IMR-90 (cell line): ENCODE measurements around the gene FMN1. TPM values are rescaled to one million over a fixed set of nuclear protein-coding genes. Genes with fewer than 3 reads are reported as not detected.

Source experiments
- ATAC-seq: fragments of 200-7000 bp; cut with Tn5 transposase; 2 replicates; pipeline ENCODE4 v1.9.1; 2020; ENCODE audit warnings: low read depth, mild to moderate bottlenecking, moderate library complexity
- BruUV-seq: library from RNA; stranded (reverse); fragments of 400-500 nt; replicated peaks from 2 replicates; lab custom pipeline; 2021; lab: Mats Ljungman, UMichigan
- CTCF ChIA-PET: fragments of 300-600 bp; formaldehyde crosslinking; extraction: SDS; loops from one replicate; lab custom pipeline; 2021; ENCODE audit warnings: antibody characterized with exemption; lab: Yijun Ruan, JAX
- POLR2A ChIA-PET: fragments of 300-600 bp; sonication (Branson Sonifier 250); formaldehyde crosslinking; loops from one replicate; lab custom pipeline; 2022; ENCODE audit warnings: antibody characterized with exemption; ENCODE audit not compliant: unreplicated experiment; lab: Charles Lee
- DNase-seq: peaks from one replicate; pipeline ENCODE4 v3.0.0; 2013
- H2AFZ ChIP-seq: replicated peaks from 2 replicates; pipeline ENCODE3; 2013; ENCODE audit warnings: low read length, mild to moderate bottlenecking; ENCODE audit not compliant: poor library complexity
- H2AK5ac ChIP-seq: 2 replicates; pipeline ENCODE4 v1.6.1; 2013; ENCODE audit warnings: low read depth, low read length, inconsistent platforms
- H2AK9ac ChIP-seq: replicated peaks from 2 replicates; pipeline ENCODE3; 2013; ENCODE audit warnings: mild to moderate bottlenecking, low read depth, low read length, moderate library complexity; ENCODE audit not compliant: poor library complexity
- H2BK120ac ChIP-seq: 2 replicates; pipeline ENCODE4 v1.6.1; 2013; ENCODE audit warnings: low read depth, low read length, inconsistent platforms
- H2BK15ac ChIP-seq: 3 replicates; pipeline ENCODE4 v1.6.1; 2013; ENCODE audit warnings: low read depth, low read length, inconsistent platforms
- H2BK20ac ChIP-seq: 2 replicates; pipeline ENCODE4 v1.6.1; 2013; ENCODE audit warnings: low read depth, mild to moderate bottlenecking, inconsistent platforms, low read length, moderate library complexity
- H2BK5ac ChIP-seq: 2 replicates; pipeline ENCODE4 v1.6.1; 2013; ENCODE audit warnings: mild to moderate bottlenecking, low read depth, low read length, inconsistent platforms; ENCODE audit not compliant: poor library complexity, severe bottlenecking
- H3K14ac ChIP-seq: replicated peaks from 2 replicates; pipeline ENCODE4 v1.6.1; 2013; ENCODE audit warnings: low read depth, low read length, inconsistent platforms
- H3K18ac ChIP-seq: 2 replicates; pipeline ENCODE4 v1.6.1; 2013; ENCODE audit warnings: low read depth, low read length, control low read depth
- H3K23ac ChIP-seq: 2 replicates; pipeline ENCODE4 v1.6.1; 2013; ENCODE audit warnings: low read depth, low read length, inconsistent platforms
- H3K27ac ChIP-seq: 2 replicates; pipeline ENCODE4 v1.5.1; 2013; ENCODE audit warnings: mild to moderate bottlenecking, control low read depth, low read length; ENCODE audit not compliant: insufficient read depth
- H3K27me3 ChIP-seq: 2 replicates; pipeline ENCODE4 v1.6.1; 2013; ENCODE audit warnings: low read length; ENCODE audit not compliant: control insufficient read depth, insufficient read depth
- H3K36me3 ChIP-seq: 2 replicates; pipeline ENCODE4 v1.6.1; 2013; ENCODE audit warnings: low read length, mixed read lengths; ENCODE audit not compliant: control insufficient read depth, insufficient read depth
- H3K4ac ChIP-seq: 2 replicates; pipeline ENCODE4 v1.6.1; 2013; ENCODE audit warnings: low read depth, low read length, inconsistent platforms
- H3K4me1 ChIP-seq: 2 replicates; pipeline ENCODE4 v1.6.1; 2013; ENCODE audit warnings: low read length, mixed read lengths; ENCODE audit not compliant: control insufficient read depth, insufficient read depth
- H3K4me2 ChIP-seq: 2 replicates; pipeline ENCODE4 v1.6.1; 2013; ENCODE audit warnings: low read depth, mild to moderate bottlenecking, control low read depth, low read length, moderate library complexity
- H3K4me3 ChIP-seq: 2 replicates; pipeline ENCODE4 v1.5.1; 2013; ENCODE audit warnings: low read depth, mild to moderate bottlenecking, control low read depth, low read length, moderate library complexity; ENCODE audit not compliant: insufficient read depth
- H3K56ac ChIP-seq: 2 replicates; pipeline ENCODE4 v1.6.1; 2013; ENCODE audit warnings: low read length, inconsistent platforms; ENCODE audit not compliant: insufficient read depth; ENCODE audit errors: extremely low read depth
- H3K79me1 ChIP-seq, 2 experiments: 2 replicates each; pipeline ENCODE4 v1.6.1; 2013; ENCODE audit warnings: low read length in 2 of 2, inconsistent platforms in 1 of 2, low read depth in 1 of 2
- H3K9ac ChIP-seq: 2 replicates; pipeline ENCODE4 v1.6.1; 2013; ENCODE audit warnings: low read depth, low read length, control low read depth
- H3K9me1 ChIP-seq: 2 replicates; pipeline ENCODE4 v1.6.1; 2013; ENCODE audit warnings: low read length, inconsistent platforms; ENCODE audit not compliant: insufficient read depth
- H3K9me3 ChIP-seq: 2 replicates; pipeline ENCODE4 v1.6.1; 2013; ENCODE audit warnings: low read length; ENCODE audit not compliant: control insufficient read depth, insufficient read depth
- H4K20me1 ChIP-seq: 2 replicates; pipeline ENCODE4 v1.6.1; 2013; ENCODE audit warnings: low read length, inconsistent platforms; ENCODE audit not compliant: insufficient read depth
- H4K5ac ChIP-seq: 2 replicates; pipeline ENCODE4 v1.6.1; 2013; ENCODE audit warnings: mild to moderate bottlenecking, low read depth, low read length, control low read depth
- H4K8ac ChIP-seq, 2 experiments: 2 replicates each; pipeline ENCODE4 v1.6.1; 2013; ENCODE audit warnings: low read depth in 2 of 2, low read length in 2 of 2, control low read depth in 1 of 2, inconsistent platforms in 1 of 2
- H4K91ac ChIP-seq: 2 replicates; pipeline ENCODE4 v1.6.1; 2013; ENCODE audit warnings: low read depth, low read length, inconsistent platforms; ENCODE audit not compliant: insufficient read depth
- CTCF ChIP-seq: conservative IDR thresholded peaks from 2 replicates; pipeline ENCODE4 v1.5.1; 2012; ENCODE audit warnings: mild to moderate bottlenecking, low read depth, low read length, improper control_type of control experiment
- MAFK ChIP-seq: IDR thresholded peaks from 2 replicates; pipeline ENCODE4 v1.6.1; 2012; ENCODE audit warnings: low read depth, low read length, improper control_type of control experiment
- MAZ ChIP-seq: IDR thresholded peaks from 2 replicates; pipeline ENCODE4 v1.6.1; 2012; ENCODE audit warnings: low read depth, mild to moderate bottlenecking, low read length, improper control_type of control experiment, moderate library complexity, borderline replicate concordance
- MXI1 ChIP-seq: IDR thresholded peaks from 2 replicates; pipeline ENCODE4 v1.6.1; 2012; ENCODE audit warnings: low read depth, mild to moderate bottlenecking, low read length, moderate library complexity, borderline replicate concordance
- POLR2A ChIP-seq: IDR thresholded peaks from 2 replicates; pipeline ENCODE4 v1.6.1; 2012; ENCODE audit warnings: mild to moderate bottlenecking, low read depth, low read length
- RCOR1 ChIP-seq: IDR thresholded peaks from 2 replicates; pipeline ENCODE4 v1.6.1; 2012; ENCODE audit warnings: mild to moderate bottlenecking, low read length, improper control_type of control experiment; ENCODE audit not compliant: insufficient replicate concordance
- WGBS, 2 experiments: methylation state at CpG; one replicate each; pipeline versions ENCODE4 v1.1.5 to v1.1.7; 2013; ENCODE audit warnings: missing lambda C conversion rate in 2 of 2; ENCODE audit not compliant: insufficient read length in 1 of 2; ENCODE audit errors: extremely low coverage in 2 of 2; 5-methylcytosine and 5-hydroxymethylcytosine counted together
- dilution Hi-C: fragments of 300-500 bp; cut with HindIII; formaldehyde crosslinking; loops from one replicate; pipeline ENCODE4 v1.14.3; 2018; ENCODE audit warnings: low sequenced_read_pairs; ENCODE audit not compliant: unreplicated experiment
- in situ Hi-C: fragments of 300-500 bp; cut with MboI; formaldehyde crosslinking; loops from 3 replicates; pipeline ENCODE4 v1.14.3; 2019; ENCODE audit warnings: low sequenced_read_pairs, inconsistent platforms, mixed read lengths
- intact Hi-C: fragments of 100-400 bp; cut with micrococcal nuclease; formaldehyde crosslinking; loops from 2 replicates; pipeline ENCODE4 v1.10.0; 2022
- polyA plus RNA-seq, 3 experiments: library from polyadenylated mRNA; depleted of rRNA; stranded (reverse); fragments of >200 nt; gene quantifications; 2 replicates each; pipeline ENCODE4 v1.2.3, GENCODE V29; 2012; ENCODE audit warnings: low replicate concordance in 1 of 3
- total RNA-seq: library from RNA; depleted of rRNA; stranded (reverse); fragments of >200 nt; gene quantifications from 2 replicates; pipeline ENCODE4 v1.2.3, GENCODE V29; 2012

FMN1 gene
- total and polyA plus RNA-seq, 2 of the 4 experiments (the other 2 are of a cell fraction) = 7.3 to 17.6 TPM

GRCh38 chr15:32946210-32946609 lies 248.3 kb downstream of the FMN1 start:
- Histone ChIP-seq H3K23ac (peak overlapping the region; percentile 64; the same call in 1 of the 2 replicates), H4K91ac (peak overlapping the region; percentile 58; the same call in 1 of the 2 replicates), H3K4me3 (no peak overlapping the region), H2BK20ac (peak overlapping the region; percentile 48), H2AK9ac (no peak overlapping the region), H3K27me3 (no peaks in the 10 kb centered on the region), H4K8ac (peak overlapping the region; percentile 37 to 47; a peak in 3 of 4 replicates), H3K56ac (no peak overlapping the region), H3K36me3 (peaks cover 4% of the 10 kb centered on the region), H2BK5ac (peak overlapping the region; percentile 67), H3K79me1 (peaks cover 36 to 67% of the 10 kb centered on the region in 2 experiments), H3K9me1 (peaks cover 7% of the 10 kb centered on the region), H2AK5ac (peak overlapping the region; percentile 61; the same call in 1 of the 2 replicates), H4K20me1 (no peaks in the 10 kb centered on the region), H3K4me1 (peaks cover 14% of the 10 kb centered on the region), H2BK15ac (peak overlapping the region; percentile 87; the same call in 2 of the 3 replicates), H3K18ac (peak overlapping the region; percentile 86; the same call in 1 of the 2 replicates), H3K4me2 (no peak overlapping the region), H2AFZ (no peak overlapping the region), H3K14ac (no peak overlapping the region; the same call in 1 of the 2 replicates), H3K9me3 (no peaks in the 10 kb centered on the region; the same call in 1 of the 2 replicates), H4K5ac (peak overlapping the region; percentile 62; the same call in 1 of the 2 replicates), H3K9ac (no peak overlapping the region), H2BK120ac (peak overlapping the region; percentile 44; the same call in 1 of the 2 replicates), H3K4ac (peak overlapping the region; percentile 67), H3K27ac (no peak overlapping the region)
- ChIA-PET CTCF (interaction anchor here (0.7 kb wide), 1 partner anchor 24 kb away, joined by 3 read pairs; no protein-coding TSS in a partner anchor), POLR2A (no interaction called here)
- 100% methylated on average over 1 of the region's 4 CpGs; no CpG with 5 or more reads in 1 of the 2 experiments for WGBS, 2 experiments
- intact Hi-C loops = no loop called here
- no TSS peak for BruUV-seq
- ATAC-seq (no peak), DNase-seq (no peak)
- in situ Hi-C loops = no loop called here
- dilution Hi-C loops = no loop called here
- TF ChIP-seq RCOR1 = no peak
- no peak for TF ChIP-seq MAZ
- no peak for TF ChIP-seq MAFK
- no peak for TF ChIP-seq MXI1
- TF ChIP-seq CTCF = no peak
- TF ChIP-seq POLR2A = no peak
